ENCODE measurements around the gene HAUS6.
"Not testable (repeated sequence)": the region's sequence is repeated elsewhere in the genome, so short reads cannot be mapped to it uniquely, and the experiment has no call there.

Gene HAUS6

DNA sequence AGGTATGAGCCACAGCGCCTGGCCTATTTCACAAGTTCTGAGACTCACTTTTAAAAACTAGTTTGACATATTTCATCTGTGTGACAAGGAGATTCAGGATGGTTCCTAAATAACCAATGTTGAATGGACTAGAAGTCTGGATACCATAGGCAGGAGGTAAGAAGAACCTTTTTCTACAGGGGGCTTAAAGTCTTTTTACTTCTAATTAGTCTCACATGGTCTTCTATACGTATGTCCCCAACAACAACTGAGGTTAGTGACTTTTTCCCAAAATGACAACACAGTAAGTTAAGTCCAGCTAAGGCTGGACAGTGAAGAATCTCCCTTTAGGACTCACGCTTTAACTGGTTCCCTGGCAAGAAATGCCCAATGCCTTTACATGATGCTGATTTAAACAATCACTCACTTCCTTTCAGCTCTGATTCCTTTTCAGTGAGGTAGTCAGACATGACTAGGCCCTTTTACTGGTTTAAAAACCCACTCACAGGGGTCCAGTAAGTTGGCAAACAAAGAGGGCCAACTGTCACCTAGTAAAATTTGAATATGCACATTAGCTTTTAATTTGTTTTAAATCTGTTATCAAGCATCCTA, 12.1 kb upstream of the HAUS6 start:
- DNase-seq, result no peak

DNA sequence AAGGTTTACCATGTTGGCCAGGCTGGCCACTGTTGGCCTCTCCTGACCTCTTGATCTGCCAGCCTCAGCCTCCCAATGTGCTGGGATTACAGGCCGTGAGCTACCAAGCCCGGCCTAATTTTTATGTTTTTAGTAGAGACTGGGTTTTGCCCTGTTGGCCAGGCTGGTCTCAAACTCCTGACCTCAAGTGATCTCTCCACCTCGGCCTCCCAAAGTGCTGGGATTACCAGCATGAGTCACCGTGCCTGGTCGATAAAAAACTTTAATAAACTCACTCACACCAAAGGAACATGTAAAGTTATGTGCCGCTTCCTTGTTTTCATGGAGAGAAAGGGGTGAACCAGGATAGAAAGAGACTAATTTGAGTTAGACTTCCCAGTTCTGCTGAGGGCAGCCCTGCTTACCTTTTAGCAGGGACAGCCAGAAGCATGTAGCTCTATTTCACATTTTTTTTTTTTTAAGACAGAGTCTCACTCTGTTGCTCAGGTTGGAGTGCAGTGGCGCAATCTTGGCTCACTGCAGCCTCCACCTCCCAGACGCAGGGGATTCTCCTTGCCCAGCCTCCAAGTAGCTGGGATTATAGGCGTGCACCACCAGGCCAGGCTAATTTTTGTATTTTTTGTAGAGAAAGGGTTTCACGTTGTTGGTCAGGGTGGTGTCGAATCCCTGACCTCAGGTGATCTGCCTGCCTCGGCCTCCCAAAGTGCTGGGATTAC, 11.4 kb upstream of the HAUS6 start:
- no peak for DNase-seq

DNA sequence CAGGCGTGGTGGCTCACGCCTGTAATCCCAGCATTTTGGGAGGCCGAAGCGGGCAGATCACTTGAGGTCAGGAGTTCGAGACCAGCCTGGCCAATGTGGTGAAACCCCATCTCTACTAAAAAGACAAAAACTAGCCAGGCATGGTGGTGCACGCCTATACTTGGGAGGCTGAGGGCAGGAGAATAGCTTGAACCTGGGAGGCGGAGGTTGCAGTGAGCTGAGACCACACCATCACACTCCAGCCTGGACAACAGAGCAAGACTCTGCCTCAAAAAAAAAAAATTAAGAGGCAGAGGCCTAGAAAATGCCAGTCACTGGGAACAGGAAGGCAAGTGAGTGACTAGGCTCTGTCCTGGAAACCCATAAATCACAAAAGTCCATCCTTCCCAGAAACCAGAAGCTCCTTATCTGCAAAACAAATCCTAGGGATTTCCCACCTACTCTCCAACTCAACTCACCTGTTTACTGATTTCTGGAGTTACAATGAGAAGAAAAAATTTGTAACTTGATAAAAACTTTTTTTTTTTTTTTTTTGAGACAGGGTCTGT, 10.4 kb upstream of the HAUS6 start:
- not testable (repeated sequence) for DNase-seq

DNA sequence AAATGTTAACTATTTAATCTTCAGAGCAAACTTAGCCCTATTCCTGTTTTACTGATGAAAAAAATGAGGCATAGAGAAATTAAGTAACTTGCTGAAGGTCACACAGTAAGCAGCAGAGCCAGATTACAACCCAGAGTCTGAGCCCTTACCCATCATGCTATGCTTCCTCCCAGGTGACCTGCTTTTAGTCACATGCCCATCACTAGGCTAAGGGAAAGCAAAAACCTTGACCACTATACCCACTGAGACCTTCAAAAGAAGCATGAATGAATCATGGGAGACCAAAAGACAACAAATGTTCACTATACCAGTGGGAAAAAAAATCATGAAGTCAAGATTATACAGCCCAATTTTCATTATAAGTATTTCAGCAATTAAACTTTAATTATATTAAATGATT, 5.3 kb upstream of the HAUS6 start:
- no peak for DNase-seq

DNA sequence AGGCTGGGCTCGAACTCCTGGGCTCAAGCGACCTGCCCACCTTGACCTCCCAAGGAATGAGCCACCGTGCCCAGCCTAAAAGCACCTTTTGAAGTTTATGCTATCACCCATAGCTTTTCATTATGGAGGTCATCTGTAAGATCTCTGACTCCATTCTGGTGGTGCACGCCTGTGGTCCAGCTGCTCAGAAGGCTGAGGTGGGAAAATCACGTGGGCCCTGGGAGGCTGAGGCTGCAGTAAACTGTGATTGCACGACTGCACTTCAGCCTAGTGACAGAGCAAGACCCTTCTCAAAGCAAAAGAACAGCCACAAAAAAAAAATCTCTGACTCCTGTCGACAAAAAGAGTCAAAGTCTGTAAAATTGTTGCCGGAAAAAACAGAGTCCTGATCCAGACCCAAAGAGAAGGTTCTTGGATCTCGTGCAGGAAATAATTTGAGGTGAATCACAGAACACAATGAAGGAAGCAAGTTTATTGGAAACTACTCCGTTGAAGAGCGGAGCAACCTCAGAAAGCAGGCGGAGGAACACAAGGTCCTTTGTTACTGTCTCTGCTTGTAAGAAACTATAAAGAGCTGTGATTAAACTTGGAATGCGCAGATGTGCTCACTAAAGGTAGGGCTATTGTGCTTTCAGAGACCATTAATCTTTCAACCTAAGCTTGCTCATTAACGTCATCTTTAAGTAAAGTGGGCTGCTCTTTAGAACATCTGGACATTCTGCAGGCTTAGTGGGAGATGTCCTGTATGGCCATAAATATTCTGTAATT, 2.0 kb upstream of the HAUS6 start:
- DNase-seq, result peak; percentile 81

DNA sequence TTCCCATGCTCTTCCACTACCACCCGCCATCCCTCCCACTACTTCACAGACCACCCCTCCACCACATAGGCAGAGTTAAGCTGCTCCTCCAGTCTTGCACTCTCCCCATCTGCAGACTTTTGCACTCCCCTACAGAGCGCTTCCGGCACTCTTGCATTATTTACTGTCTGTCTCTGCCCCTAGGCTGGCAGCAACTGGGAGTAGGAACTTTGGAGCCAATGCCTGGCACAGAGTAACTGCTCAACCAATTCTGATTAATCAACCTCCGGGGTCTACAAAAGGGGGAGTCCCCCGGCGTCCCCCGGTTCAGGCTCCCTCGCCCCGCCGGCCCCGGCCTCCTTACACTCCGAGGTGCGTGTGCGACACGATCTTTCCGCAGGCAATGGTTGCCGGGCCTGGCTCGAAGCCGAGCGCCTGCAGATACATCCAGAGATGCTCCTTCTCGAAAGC, 498 bp downstream of the HAUS6 start:
- no peak for DNase-seq

DNA sequence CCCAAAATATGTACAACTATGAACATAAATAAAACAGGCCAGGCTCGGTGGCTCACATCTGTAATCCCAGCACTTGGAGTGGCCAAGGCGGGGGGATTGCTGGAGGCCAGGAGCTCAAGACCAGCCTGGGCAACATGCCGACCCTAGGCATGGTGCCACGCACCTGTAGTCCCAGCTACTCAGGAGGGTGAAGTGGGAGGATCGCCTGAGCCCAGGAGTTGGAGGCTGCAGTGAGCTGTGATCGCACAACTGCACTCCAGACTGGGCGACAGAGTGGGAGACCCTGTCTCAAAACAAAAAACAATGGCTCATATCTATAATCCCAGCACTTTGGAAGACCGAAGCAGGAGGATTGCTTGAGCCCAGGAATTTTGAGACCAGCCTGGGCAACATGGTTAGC, 1.5 kb downstream of the HAUS6 start:
- no peak for DNase-seq

DNA sequence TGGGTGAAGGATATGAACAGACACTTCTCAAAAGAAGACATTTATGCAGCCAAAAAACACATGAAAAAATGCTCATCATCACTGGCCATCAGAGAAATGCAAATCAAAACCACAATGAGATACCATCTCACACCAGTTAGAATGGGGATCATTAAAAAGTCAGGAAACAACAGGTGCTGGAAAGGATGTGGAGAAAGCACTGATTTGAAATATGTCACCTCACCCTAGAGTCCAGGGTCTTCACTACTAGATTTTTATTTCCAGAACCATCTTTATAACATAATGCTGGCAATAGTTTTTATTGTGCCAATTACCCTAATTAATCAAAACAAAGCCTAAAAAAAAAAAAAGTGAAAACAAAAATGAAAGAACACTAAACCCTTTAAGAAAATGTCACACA, 5.3 kb downstream of the HAUS6 start:
- DNase-seq, result not testable (repeated sequence)

DNA sequence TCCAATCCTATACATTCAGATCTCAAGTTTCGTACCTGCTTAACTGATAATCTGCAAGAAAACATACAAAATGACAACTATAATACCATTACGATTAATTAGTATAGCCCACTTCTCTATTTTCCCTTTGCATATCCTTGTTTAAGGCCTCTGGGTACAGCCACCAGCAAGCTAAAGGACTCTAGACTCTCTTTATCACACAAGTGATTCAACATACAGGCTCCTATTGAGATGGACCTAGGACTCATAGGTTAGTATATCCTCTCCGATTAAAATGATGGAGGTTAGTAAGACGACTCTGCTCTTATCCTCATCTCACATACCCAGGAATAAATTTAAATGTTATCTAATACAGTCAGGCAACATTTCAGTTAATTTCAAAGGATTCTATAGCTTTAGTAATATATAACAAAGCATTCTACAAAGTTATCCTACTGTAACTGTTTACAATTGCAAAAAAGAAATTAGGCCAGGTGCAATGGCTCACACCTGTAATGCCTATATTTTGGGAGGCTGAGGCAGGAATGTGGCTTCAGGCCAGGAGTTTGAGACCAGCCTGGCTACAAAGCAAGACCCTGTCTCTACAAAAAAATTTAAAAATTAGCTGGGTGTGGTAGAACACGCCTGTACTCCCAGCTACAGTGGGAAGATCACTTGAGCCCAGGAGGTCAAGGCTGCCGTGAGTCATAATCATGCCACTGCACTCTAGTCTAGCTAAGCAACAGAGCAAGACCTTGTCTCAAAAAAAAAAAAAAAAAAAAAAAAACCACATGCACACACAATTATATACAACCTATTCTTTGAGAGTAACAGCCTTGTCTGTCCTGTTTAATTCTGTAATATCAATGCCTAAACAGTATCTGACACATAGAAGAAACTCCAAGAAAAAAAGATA, 15.4 kb downstream of the HAUS6 start:
- DNase-seq, result no peak

DNA sequence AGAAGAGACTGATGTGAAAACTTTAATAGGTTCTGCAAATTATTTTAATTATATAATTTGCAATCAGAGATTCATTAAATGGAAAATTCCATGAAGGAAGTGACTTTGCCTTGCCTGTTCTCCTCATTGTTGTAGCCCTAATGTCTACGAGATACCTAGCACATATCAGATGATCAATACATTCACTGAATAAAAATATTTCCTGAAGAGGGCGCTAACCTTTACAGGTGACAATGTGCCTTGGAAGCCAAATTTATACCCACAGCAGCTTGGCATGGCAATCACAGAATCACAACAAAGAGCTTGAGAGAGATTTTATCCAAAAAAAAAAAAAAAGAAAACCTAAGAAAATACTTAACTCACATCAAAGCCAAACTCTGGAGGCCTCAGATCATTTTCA, 17.4 kb downstream of the HAUS6 start:
- no peak for DNase-seq

DNA sequence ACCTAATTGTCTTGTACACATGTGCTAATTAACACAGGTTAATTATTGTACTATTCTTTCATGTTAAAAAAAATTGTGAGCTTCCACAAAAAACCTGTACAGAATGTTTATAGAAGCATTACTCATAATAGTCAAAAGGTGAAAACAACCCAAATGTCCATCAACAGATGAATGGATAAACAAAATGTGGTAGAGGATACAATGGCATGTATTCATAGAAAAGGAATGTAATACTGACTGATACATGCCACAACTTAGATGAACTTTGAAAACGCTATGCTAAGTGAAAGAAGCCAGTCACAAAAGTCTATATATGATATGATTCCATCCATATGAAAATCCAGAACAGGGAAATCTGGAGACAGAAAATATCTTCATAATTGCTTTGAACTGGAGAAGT, 27.9 kb downstream of the HAUS6 start:
- DNase-seq, result no peak

DNA sequence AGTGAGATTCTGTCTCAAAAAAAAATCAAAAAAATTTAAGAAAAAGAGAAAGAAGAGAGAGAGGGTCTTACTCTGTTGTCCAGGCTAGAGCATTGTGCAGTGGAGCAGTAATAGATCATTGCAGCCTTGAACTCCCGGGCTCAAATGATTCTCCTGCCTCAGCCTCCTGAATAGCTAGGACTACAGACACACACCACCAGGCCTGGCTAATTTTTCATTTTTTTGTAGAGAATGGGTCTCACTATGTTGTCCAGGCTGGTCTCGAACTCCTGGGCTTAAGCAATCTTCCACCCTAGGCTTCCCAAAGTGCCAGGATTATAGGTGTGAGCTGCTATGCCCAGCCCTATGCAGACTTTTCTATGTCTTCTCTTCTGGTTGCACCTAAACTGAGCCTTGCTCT, 28.5 kb downstream of the HAUS6 start:
- no peak for DNase-seq

DNA sequence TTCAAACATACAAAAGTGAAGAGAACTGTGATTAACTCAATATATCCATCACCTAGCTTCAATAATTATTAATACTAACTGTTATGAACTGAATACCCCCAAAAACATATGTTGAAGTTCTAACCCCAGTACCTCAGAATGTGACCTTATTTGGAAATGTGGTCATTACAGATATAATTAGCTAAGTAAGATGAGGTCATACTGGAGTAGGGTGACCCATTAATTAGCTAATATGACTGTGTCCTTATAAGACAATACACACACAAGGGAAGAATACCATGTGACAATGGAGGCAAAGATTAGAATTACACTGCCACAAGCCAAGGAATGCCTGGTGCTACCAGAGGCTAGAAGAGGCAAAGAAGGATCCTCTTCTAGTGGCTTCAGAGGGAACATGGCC, 45.7 kb downstream of the HAUS6 start:
- no peak for DNase-seq

DNA sequence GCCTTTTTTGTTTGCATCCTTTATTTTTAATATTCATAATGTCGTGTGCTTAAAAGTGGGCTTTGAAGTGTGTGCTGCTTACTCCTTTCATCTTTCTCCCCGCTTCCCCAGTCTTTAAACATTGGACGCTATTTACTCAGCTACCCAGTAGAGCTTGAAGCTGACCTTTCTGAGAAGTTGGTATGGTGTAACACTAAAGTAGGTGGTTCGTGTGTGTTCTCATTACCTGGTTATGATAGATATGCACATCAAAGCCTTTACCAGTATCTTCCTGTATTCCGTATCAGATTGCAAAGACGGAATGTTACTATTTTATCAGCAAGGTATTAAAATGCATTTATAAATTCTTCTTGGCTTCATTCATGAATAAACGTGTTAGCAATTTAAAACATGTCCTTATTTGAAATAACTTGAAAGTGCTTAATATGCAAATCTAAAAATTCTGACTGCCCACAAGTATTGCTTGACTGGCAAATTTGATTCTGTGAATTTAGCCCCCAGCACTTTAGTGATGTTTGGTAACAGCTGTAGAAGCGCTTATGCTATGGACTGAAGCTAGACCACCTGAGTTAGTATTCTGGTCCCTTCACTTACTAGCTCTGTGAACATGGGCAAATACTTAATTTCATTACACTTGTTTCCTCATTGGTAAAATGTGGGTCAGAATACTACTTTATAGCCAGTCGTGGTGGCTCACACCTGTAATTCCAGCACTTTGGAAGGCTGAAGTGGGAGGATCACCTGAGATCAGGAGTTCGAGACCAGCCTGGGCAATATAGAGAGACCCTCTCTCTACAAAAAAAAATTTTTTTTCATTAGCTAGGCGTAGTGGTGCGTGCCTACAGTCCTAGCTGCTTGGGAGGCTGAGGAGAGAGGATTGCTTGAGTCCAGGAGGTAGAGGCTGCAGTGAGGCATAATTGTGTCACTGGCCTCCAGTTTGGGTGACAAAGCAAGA, 51.8 kb downstream of the HAUS6 start:
- DNase-seq, result no peak

DNA sequence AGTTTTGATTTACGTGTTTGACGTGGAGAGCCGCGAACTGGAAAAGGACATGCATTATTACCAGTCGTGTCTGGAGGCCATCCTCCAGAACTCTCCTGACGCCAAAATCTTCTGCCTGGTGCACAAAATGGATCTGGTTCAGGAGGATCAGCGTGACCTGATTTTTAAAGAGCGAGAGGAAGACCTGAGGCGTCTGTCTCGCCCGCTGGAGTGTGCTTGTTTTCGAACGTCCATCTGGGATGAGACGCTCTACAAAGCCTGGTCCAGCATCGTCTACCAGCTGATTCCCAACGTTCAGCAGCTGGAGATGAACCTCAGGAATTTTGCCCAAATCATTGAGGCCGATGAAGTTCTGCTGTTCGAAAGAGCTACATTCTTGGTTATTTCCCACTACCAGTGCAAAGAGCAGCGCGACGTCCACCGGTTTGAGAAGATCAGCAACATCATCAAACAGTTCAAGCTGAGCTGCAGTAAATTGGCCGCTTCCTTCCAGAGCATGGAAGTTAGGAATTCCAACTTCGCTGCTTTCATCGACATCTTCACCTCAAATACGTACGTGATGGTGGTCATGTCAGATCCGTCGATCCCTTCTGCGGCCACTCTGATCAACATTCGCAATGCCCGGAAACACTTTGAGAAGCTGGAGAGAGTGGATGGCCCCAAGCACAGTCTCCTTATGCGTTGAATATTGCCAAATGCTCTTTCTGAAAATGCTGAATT, 52.6 kb downstream of the HAUS6 start:
- DNase-seq, result no peak

DNA sequence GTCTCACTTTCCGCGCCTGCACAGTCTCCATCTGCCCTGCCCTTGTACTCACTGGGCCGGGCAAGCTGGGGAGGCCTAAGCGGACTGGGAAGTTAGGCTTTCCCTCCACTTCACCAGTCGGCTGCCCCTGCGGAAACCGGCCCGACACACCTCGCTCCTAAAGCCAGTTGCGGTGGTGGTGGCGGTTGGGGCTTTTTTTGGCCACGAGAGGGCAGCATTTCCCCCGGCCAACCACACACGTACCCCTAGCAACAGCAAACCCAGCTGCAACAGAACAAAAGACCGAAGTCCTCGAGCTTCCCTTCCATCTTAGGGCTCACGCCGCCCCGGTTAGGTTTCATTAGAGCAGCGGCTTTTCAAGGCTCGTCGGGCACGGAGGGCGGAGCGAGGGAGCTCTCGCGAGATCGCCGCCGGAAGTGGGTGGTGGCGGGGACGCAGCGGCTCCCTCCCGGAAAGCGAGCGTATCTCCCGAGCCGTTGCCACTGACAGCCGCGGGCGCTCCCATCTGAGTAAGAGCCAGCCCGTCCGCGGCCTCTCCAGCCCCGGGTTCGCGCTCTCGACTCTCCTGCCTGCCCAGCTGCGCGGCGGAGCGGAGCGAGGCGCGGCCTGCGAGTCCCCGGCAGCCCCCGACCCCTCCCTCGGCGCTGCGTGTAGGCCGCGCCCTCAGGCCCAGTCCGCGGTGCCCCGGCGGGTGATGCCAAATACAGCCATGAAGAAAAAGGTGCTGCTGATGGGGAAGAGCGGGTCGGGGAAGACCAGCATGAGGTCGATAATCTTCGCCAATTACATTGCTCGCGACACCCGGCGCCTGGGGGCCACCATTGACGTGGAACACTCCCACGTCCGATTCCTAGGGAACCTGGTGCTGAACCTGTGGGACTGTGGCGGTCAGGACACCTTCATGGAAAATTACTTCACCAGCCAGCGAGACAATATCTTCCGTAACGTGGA, 53.5 kb downstream of the HAUS6 start, which contains the start of gene RRAGA:
RRAGA (plus strand) TSS at position 462 of the 951 bp plus-strand sequence; CDS start at position 695, 233 bp downstream.
- peak; percentile 99 for DNase-seq

DNA sequence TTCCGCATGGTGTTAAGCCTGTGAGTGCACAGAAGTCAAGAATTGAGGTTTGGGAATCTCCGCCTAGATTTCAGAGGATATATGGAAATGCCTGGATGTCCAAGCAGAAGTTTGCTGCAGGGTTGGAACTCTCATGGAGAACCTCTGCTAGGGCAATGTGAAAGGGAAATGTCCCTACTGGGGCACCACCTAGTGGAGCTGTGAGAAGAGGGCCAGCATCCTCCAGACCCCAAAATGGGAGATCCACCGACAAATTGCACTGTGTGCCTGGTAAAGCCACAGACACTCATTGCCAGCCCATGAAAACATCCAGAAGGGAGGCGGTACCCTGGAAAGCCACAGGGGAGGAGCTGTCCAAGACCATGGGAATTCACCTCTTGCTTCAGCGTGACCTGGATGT, 66.1 kb downstream of the HAUS6 start:
- no peak for DNase-seq

DNA sequence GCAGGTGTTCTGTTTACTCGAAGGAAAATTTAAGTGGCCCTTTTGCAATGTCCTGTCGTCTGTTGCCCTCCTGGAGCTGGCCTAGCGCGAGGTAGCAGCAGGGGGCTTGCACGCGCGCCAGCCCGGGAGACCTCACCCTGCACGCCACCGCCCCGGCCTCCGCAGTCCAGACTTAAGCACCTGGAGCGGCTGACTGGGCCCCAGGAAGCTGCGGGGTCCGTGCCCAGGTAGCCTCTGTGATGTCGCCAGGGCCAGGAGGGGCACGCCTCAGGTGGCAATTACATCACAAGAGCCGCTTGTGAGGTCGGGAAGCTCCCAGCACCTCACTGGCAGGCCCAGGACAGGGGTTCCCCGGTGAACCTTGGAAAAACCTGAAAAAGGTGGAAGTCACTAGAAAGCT, 69.7 kb downstream of the HAUS6 start, which contains the start of gene SAXO1:
SAXO1 (minus strand) TSS at position 195 of the 400 bp plus-strand sequence. CDS start 301 bp downstream, outside the sequence.
- DNase-seq, result no peak

DNA sequence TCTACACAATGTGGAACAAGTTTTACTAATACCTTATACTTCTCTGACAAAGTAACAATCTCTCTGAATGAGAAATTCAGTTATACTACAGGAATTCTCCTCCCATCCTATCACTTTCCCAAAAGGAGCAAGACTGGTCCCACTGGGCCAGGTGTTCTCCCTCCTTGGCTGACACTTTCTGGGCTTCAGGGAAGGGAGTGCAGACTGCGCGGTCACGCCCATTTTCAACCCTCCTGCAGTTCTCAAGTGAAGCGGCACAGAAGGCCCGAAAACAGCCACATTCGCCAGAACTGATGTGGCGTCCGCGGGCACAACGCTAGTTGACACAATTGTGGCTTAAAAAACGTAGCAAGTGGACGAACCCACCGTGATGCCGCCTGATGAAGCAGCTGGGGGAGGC, 70.3 kb downstream of the HAUS6 start:
- no peak for DNase-seq

Measured in islet precursor cell (in vitro differentiated cells).